ENCODE results near the gene MSH5.

Gene MSH5

GRCh38 chr6:31777667-31778050 lies 37.9 kb downstream of the MSH5 start:
- H3K27me3 ChIP-seq (replicated peaks; ENCODE audit: control insufficient read depth, insufficient read depth, low read length, poor library complexity, severe bottlenecking) = no peaks in the 10 kb centered on the region
- peak overlapping the region; percentile 15 for H3K27ac ChIP-seq (ENCODE audit: insufficient read depth, low read length, poor library complexity, severe bottlenecking)
- DNase-seq = no peak
- peaks cover 30% of the 10 kb centered on the region for H3K4me1 ChIP-seq (ENCODE audit: control insufficient read depth, insufficient read depth, low read length, poor library complexity, severe bottlenecking)
- no peak overlapping the region for H3K4me3 ChIP-seq (ENCODE audit: insufficient read depth, low read depth, low read length, poor library complexity, severe bottlenecking)
- H3K36me3 ChIP-seq (ENCODE audit: control insufficient read depth, insufficient read depth, low read length) = peaks cover 39% of the 10 kb centered on the region
- no peaks in the 10 kb centered on the region for H3K9me3 ChIP-seq (ENCODE audit: control insufficient read depth, low read length)

DNA sequence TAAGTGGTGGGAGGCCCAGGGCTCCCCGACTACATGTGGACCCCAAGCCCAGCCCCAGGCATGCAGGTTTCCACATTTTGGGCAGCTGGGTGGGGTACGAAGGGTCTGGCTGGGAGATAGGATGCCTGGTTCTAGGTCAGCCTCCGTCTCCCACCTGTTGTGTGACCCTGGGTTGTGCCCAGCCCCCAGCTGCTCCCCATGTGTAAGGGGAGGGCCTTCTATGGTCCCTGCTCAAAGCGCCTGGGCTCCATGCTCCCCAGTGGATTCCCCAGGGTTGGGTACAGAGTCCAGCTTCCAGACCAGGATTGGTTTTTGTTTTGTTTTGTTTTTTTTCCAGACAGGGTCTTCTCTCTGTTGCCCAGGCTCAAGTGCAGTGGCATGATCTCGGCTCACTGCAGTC lies 38.4 kb downstream of the MSH5 start:
- Histone ChIP-seq H3K4me3 (ENCODE audit: insufficient read depth, low read depth, low read length, poor library complexity, severe bottlenecking) (no peak overlapping the region), H3K27me3 (replicated peaks; ENCODE audit: control insufficient read depth, insufficient read depth, low read length, poor library complexity, severe bottlenecking) (no peaks in the 10 kb centered on the region), H3K9me3 (ENCODE audit: control insufficient read depth, low read length) (no peaks in the 10 kb centered on the region), H3K4me1 (ENCODE audit: control insufficient read depth, insufficient read depth, low read length, poor library complexity, severe bottlenecking) (peaks cover 24% of the 10 kb centered on the region), H3K27ac (ENCODE audit: insufficient read depth, low read length, poor library complexity, severe bottlenecking) (no peak overlapping the region), H3K36me3 (ENCODE audit: control insufficient read depth, insufficient read depth, low read length) (peaks cover 44% of the 10 kb centered on the region)
- DNase-seq = no peak

DNA sequence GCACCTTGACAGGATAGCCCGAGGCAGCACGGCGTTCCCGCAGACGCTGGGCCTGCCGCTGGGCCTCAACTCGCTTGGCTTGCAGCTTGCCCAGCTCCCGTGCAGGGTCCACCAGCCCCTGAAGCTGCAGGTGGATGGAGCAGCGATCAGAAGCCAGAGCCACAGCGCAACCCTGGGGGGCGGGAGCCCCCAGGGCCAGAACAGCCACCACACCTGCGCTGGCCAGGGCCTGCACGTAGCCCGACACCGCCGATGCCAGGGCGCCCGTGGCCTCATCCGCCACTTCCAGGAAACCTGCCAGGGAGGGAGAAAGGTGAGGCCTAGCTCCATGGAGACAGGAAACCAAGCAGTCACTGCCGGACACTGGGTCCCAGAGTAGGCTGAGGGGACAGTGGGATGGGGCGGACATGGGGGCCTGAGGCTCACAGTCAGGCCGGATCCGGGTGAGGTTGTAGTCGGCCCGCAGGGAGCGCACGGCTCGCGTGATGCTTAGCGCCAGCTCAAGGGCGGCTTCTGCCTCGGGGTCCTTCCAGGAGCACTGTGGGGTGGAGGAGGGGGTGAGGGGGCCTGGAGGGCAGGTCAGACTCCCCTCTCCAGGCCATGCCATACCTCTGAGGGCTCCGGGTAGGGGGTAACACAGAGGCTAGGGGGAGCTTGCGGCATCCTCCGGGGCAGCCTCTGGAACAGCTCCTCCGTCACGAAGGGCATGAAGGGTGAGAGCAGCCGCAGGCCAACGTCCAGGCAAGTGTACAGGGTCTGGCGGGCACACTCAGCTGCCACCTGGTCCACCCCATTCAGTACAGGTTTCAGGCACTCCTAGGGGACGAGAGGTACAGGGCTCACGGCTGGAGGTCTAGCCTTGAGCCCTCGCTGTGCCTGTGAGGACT lies 39.4 kb downstream of the MSH5 start:
- Histone ChIP-seq H3K4me3 (ENCODE audit: insufficient read depth, low read depth, low read length, poor library complexity, severe bottlenecking) (no peak overlapping the region), H3K36me3 (ENCODE audit: control insufficient read depth, insufficient read depth, low read length) (peaks cover 47% of the 10 kb centered on the region)

DNA sequence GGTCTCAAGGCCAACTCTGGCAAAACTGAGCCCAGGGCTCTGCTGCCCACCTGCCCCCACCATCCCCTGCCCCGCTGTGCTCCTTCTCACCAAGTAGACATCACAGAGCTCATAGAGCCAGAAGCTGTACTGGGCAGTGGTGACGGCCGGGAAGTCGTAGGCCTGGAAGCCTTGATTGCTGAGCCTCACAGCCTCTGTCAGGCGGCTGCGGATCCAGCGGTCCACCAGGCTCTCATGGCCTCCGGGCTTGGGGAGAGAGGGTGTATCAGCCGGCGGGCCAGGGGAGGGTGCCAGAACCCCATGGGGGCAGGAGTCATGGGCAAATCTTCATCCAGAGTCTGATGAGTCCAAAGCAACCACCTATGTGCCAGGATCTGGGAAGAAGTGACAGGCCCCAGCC lies 40.1 kb downstream of the MSH5 start:
- H3K36me3 ChIP-seq (ENCODE audit: control insufficient read depth, insufficient read depth, low read length) = peaks cover 54% of the 10 kb centered on the region
- DNase-seq = no peak

More for the DNA sequence above, 39.4 kb downstream of the MSH5 start:
- no peak for DNase-seq
- Histone ChIP-seq H3K4me1 (ENCODE audit: control insufficient read depth, insufficient read depth, low read length, poor library complexity, severe bottlenecking) (peaks cover 21% of the 10 kb centered on the region), H3K27ac (ENCODE audit: insufficient read depth, low read length, poor library complexity, severe bottlenecking) (no peak overlapping the region), H3K9me3 (ENCODE audit: control insufficient read depth, low read length) (no peaks in the 10 kb centered on the region), H3K27me3 (replicated peaks; ENCODE audit: control insufficient read depth, insufficient read depth, low read length, poor library complexity, severe bottlenecking) (no peaks in the 10 kb centered on the region)

GRCh38 chr6:31780507-31781243 lies 40.9 kb downstream of the MSH5 start:
- no peak for DNase-seq
- H3K36me3 ChIP-seq (ENCODE audit: control insufficient read depth, insufficient read depth, low read length) = peaks cover 61% of the 10 kb centered on the region
- no peaks in the 10 kb centered on the region for H3K9me3 ChIP-seq (ENCODE audit: control insufficient read depth, low read length)
- peaks cover 21% of the 10 kb centered on the region for H3K4me1 ChIP-seq (ENCODE audit: control insufficient read depth, insufficient read depth, low read length, poor library complexity, severe bottlenecking)
- no peak overlapping the region for H3K27ac ChIP-seq (ENCODE audit: insufficient read depth, low read length, poor library complexity, severe bottlenecking)
- no peaks in the 10 kb centered on the region for H3K27me3 ChIP-seq (replicated peaks; ENCODE audit: control insufficient read depth, insufficient read depth, low read length, poor library complexity, severe bottlenecking)
- no peak overlapping the region for H3K4me3 ChIP-seq (ENCODE audit: insufficient read depth, low read depth, low read length, poor library complexity, severe bottlenecking)

More for the DNA sequence above, 40.1 kb downstream of the MSH5 start:
- Histone ChIP-seq H3K4me1 (ENCODE audit: control insufficient read depth, insufficient read depth, low read length, poor library complexity, severe bottlenecking) (peaks cover 21% of the 10 kb centered on the region), H3K4me3 (ENCODE audit: insufficient read depth, low read depth, low read length, poor library complexity, severe bottlenecking) (no peak overlapping the region), H3K27ac (ENCODE audit: insufficient read depth, low read length, poor library complexity, severe bottlenecking) (no peak overlapping the region), H3K27me3 (replicated peaks; ENCODE audit: control insufficient read depth, insufficient read depth, low read length, poor library complexity, severe bottlenecking) (no peaks in the 10 kb centered on the region), H3K9me3 (ENCODE audit: control insufficient read depth, low read length) (no peaks in the 10 kb centered on the region)

DNA sequence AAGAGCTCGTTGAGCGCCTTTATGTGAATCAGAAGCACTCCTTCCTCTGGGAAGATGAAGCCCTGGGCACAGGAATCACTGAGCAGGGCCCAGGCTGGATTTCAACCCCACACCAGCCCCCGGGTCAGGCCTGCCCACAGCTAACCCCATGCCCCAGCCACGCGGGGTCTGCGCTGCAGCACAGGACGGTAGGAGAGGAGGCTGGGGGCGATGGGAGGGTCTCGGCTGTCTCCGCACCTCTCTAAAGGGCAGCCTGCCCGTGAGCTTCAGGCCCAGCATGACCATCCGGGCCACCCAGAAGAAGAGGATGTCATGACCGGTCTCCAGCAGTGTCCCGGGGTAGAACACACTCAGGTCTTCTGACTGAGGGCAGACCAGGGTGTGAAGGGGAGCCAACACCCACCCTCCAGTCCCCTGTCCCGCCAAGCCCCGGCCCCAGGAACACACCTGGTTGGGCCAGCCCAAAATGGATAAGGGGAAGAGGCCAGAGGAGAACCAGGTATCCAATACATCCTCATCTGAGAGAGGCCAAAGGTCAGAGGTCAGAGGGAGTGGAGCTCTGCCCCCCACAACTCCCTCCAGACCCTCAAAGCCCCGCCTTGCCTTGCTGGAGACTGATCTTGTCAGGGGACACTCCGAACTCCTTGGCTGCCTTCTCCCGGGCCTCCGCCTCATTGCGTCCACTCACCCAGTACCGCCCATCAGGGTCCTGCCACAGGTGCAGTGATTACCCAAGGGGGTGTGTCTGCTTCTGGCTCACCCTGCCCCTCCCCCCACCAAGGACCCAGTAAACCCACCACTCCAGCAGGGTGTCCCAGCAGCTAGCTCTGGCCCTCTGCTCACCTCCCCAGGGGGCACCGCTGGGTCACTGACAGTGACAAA lies 41.7 kb downstream of the MSH5 start:
- no peak overlapping the region for H3K4me3 ChIP-seq (ENCODE audit: insufficient read depth, low read depth, low read length, poor library complexity, severe bottlenecking)
- H3K36me3 ChIP-seq (ENCODE audit: control insufficient read depth, insufficient read depth, low read length) = peaks cover 61% of the 10 kb centered on the region

DNA sequence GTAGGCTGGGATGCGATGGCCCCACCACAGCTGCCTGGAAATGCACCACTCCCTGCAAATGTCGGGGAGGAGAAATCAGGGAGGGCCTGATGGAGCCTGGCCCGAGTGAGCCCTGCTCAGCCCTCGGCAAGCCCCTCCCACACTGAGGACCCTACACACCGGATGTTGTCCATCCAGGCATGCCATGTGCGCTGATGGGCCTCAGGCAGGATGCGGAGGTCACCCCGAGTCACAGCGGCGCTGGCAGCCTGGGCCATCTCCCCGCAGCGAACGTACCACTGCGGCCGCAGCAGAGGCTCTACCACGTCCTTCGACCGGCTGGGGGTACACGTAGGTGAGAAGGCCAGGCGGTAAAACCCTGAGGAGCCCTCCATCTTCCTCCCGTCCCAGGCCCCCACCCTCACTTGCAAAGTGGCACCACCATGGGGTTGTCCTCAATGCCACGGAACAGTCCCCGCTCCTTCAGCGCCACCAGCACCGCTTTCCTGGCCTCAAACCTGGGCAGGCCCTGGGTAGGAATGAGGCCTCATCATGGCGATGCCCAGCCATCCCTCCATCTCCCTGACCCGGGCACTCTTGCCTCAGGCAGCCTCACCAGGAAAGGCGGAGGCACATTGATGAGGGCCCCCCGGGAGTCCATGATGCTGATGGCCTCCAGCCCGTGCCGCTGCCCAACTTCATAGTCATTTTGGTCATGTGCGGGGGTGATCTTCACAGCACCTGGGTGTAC lies 42.5 kb downstream of the MSH5 start:
- H3K36me3 ChIP-seq (ENCODE audit: control insufficient read depth, insufficient read depth, low read length) = peaks cover 61% of the 10 kb centered on the region
- no peaks in the 10 kb centered on the region for H3K9me3 ChIP-seq (ENCODE audit: control insufficient read depth, low read length)
- H3K27me3 ChIP-seq (replicated peaks; ENCODE audit: control insufficient read depth, insufficient read depth, low read length, poor library complexity, severe bottlenecking) = no peaks in the 10 kb centered on the region
- H3K4me1 ChIP-seq (ENCODE audit: control insufficient read depth, insufficient read depth, low read length, poor library complexity, severe bottlenecking) = peaks cover 6% of the 10 kb centered on the region
- H3K4me3 ChIP-seq (ENCODE audit: insufficient read depth, low read depth, low read length, poor library complexity, severe bottlenecking) = no peak overlapping the region
- DNase-seq = no peak
- H3K27ac ChIP-seq (ENCODE audit: insufficient read depth, low read length, poor library complexity, severe bottlenecking) = no peak overlapping the region

More for the DNA sequence above, 41.7 kb downstream of the MSH5 start:
- Histone ChIP-seq H3K9me3 (ENCODE audit: control insufficient read depth, low read length) (no peaks in the 10 kb centered on the region), H3K4me1 (ENCODE audit: control insufficient read depth, insufficient read depth, low read length, poor library complexity, severe bottlenecking) (peaks cover 14% of the 10 kb centered on the region), H3K27ac (ENCODE audit: insufficient read depth, low read length, poor library complexity, severe bottlenecking) (no peak overlapping the region), H3K27me3 (replicated peaks; ENCODE audit: control insufficient read depth, insufficient read depth, low read length, poor library complexity, severe bottlenecking) (no peaks in the 10 kb centered on the region)
- DNase-seq = no peak

- Histone ChIP-seq H3K4me3 (ENCODE audit: insufficient read depth, low read depth, low read length, poor library complexity, severe bottlenecking) (no peak overlapping the region), H3K9me3 (ENCODE audit: control insufficient read depth, low read length) (no peaks in the 10 kb centered on the region), H3K4me1 (ENCODE audit: control insufficient read depth, insufficient read depth, low read length, poor library complexity, severe bottlenecking) (no peaks in the 10 kb centered on the region), H3K27ac (ENCODE audit: insufficient read depth, low read length, poor library complexity, severe bottlenecking) (no peak overlapping the region), H3K36me3 (ENCODE audit: control insufficient read depth, insufficient read depth, low read length) (peaks cover 54% of the 10 kb centered on the region), H3K27me3 (replicated peaks; ENCODE audit: control insufficient read depth, insufficient read depth, low read length, poor library complexity, severe bottlenecking) (no peaks in the 10 kb centered on the region)
- DNase-seq = no peak
Observed at GRCh38 chr6:31784098-31784925, 44.5 kb downstream of the MSH5 start.

- Histone ChIP-seq H3K9me3 (ENCODE audit: control insufficient read depth, low read length) (no peaks in the 10 kb centered on the region), H3K27ac (ENCODE audit: insufficient read depth, low read length, poor library complexity, severe bottlenecking) (no peak overlapping the region), H3K36me3 (ENCODE audit: control insufficient read depth, insufficient read depth, low read length) (peaks cover 45% of the 10 kb centered on the region), H3K27me3 (replicated peaks; ENCODE audit: control insufficient read depth, insufficient read depth, low read length, poor library complexity, severe bottlenecking) (no peaks in the 10 kb centered on the region), H3K4me3 (ENCODE audit: insufficient read depth, low read depth, low read length, poor library complexity, severe bottlenecking) (no peak overlapping the region), H3K4me1 (ENCODE audit: control insufficient read depth, insufficient read depth, low read length, poor library complexity, severe bottlenecking) (no peaks in the 10 kb centered on the region)
- DNase-seq = no peak
Observed at GRCh38 chr6:31785475-31785874, 45.7 kb downstream of the MSH5 start.
